SKM-1 (cell line): ENCODE measurements around the gene LIX1.

Experiments
- DNase-seq: peaks from one replicate; lab custom pipeline; 2025; ENCODE audit not compliant: unreplicated experiment; lab: John Stamatoyannopoulos, UW

Gene LIX1

GRCh38 chr5:97076098-97076497, 66.3 kb downstream of the LIX1 start:
- DNase-seq, result no peak

- DNase-seq, result no peak
Measured at GRCh38 chr5:97075649-97076048, 66.8 kb downstream of the LIX1 start.

- DNase-seq, result no peak
Measured at GRCh38 chr5:97074859-97075489, 67.4 kb downstream of the LIX1 start.

- no peak for DNase-seq
Measured at GRCh38 chr5:97073420-97073819, 69.0 kb downstream of the LIX1 start.

- no peak for DNase-seq
Measured at GRCh38 chr5:97072696-97073095, 69.7 kb downstream of the LIX1 start.

GRCh38 chr5:97071993-97072392, 70.4 kb downstream of the LIX1 start:
- no peak for DNase-seq

GRCh38 chr5:97071101-97071500, 71.3 kb downstream of the LIX1 start:
- no peak for DNase-seq

- DNase-seq, result no peak
Measured at GRCh38 chr5:97070234-97070633, 72.2 kb downstream of the LIX1 start.

- no peak for DNase-seq
Measured at GRCh38 chr5:97067296-97067850, 75.0 kb downstream of the LIX1 start.

GRCh38 chr5:97065475-97065874, 76.9 kb downstream of the LIX1 start:
- no peak for DNase-seq

GRCh38 chr5:97063251-97063650, 79.2 kb downstream of the LIX1 start:
- DNase-seq, result no peak

- DNase-seq, result no peak
Measured at GRCh38 chr5:97062046-97062445, 80.4 kb downstream of the LIX1 start.

- DNase-seq, result no peak
Measured at GRCh38 chr5:97056263-97056662, 86.1 kb downstream of the LIX1 start.

GRCh38 chr5:97049175-97049574, 93.2 kb downstream of the LIX1 start:
- no peak for DNase-seq

GRCh38 chr5:97047076-97047475, 95.3 kb downstream of the LIX1 start:
- DNase-seq, result no peak

- no peak for DNase-seq
Measured at GRCh38 chr5:97046270-97046982, 96.0 kb downstream of the LIX1 start.

GRCh38 chr5:97044052-97044451, 98.4 kb downstream of the LIX1 start:
- no peak for DNase-seq

GRCh38 chr5:97043511-97043910, 98.9 kb downstream of the LIX1 start:
- DNase-seq, result no peak

- no peak for DNase-seq
Measured at GRCh38 chr5:97042996-97043395, 99.4 kb downstream of the LIX1 start.
